Fibroblast of upper back skin (primary cell): Measurements from ENCODE around the gene PDGFB.

Source experiments
- DNase-seq: peaks from one replicate; pipeline ENCODE4 v3.0.0-alpha.2; 2013

The PDGFB gene

GRCh38 chr22:39276440-39277141 lies 31.8 kb upstream of the PDGFB start:
- no peak for DNase-seq

DNA sequence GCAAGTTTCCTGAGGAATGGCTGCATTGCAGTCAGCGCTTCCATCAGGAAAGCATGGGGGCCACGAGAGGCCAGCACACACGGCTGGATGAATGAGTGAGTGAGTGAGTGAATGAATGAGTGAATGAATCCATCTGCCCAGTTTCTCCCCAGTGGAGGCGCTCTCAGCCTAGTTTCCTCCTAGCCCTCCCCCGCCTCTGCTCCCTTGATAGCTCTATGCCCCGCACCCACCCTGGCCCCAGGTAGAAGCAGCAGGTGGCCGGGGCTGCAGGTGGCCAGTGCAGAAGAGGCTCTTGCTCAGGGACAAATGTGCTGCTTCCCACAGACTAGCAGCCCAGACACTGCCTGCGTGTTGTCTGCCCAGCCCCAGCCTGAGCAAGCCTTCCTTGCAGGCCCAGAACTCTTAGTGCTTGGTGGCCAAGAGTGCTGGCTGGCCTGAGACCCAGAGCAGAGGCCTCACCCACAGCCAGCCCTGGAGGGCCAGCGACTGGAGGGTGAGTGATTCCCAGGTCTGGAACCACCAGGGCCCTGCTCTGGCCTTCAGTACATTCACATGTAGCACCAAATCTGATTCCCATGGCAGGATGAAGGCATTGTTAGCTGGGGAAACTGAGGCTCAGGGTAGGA lies 31.1 kb upstream of the PDGFB start:
- DNase-seq, result no peak

DNA sequence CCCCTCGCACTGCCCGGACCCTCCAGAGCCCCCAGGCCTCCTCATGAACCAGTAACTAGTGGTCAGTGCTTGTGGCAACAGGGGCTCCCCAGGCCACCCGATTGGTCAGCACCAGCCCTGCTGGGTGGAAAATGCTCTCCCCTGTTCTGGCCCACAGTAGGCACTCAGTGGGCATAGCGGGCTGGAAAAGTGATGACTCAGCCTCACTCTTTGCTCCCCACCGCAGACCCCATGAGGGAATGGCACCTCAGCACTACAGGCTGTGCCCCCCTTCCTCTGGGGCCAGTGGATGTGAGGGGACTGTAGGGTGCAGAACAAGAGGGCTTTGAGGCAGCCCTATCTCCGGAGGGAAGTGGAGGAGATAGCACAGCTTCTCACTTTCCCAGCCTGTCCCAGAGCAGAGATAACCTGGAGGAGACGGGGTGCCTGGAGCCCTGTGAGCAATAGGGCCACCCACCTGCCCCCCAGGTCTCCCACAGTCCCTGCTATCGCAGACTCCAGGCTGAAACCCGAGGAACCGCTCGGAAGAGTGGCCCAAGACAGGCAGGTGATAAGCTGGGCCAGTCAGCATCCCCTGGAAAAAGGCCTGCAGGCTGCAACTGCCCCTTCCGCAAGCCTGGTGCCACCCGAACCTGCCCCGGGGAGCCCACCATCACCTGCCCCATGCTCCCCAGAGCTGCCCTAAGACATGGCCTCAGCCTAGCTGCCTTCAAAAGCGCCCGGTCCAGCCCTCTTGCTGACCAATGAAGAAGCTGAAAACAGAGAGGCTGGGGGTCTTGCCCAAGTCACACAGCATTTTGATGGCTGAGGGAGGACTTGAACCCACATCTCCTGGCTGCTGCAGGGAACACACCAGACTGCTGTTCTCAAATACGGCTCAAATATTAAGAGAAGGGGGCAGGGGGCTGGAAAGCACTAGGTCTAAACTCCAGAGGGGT lies 29.4 kb upstream of the PDGFB start:
- no peak for DNase-seq

- no peak for DNase-seq
These were observed 26.0 kb upstream of the PDGFB start for GRCh38 chr22:39270792-39271191.

- DNase-seq, result no peak
These were observed 25.5 kb upstream of the PDGFB start for GRCh38 chr22:39270280-39270679.

GRCh38 chr22:39269095-39269790 lies 24.5 kb upstream of the PDGFB start:
- DNase-seq, result no peak

- no peak for DNase-seq
These were observed 23.9 kb upstream of the PDGFB start for GRCh38 chr22:39268645-39269044.

DNA sequence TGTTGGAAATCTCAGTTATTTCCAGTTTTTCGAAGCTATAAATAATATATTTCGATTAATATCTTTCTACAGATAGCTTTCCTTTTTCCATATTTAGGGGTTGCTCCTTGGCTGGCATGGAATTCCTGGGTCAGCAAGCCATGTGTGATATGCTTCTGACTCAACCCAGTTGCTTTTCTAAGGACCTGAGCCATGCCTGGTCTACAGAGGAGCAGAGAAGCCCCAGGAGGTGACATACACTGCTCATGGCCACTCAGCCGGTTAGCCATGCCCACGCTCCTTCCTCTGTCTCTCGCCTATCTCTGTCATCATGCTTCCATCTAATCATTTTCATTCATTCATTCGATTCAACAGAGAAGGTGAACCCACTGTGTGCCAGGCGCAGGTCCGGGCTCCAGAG lies 23.2 kb upstream of the PDGFB start:
- DNase-seq, result no peak

GRCh38 chr22:39266398-39267030 lies 21.7 kb upstream of the PDGFB start:
- no peak for DNase-seq

GRCh38 chr22:39265143-39265886 lies 20.5 kb upstream of the PDGFB start:
- DNase-seq, result no peak

GRCh38 chr22:39264349-39265038 lies 19.7 kb upstream of the PDGFB start:
- no peak for DNase-seq

GRCh38 chr22:39263626-39264348 lies 19.0 kb upstream of the PDGFB start:
- DNase-seq, result no peak

DNA sequence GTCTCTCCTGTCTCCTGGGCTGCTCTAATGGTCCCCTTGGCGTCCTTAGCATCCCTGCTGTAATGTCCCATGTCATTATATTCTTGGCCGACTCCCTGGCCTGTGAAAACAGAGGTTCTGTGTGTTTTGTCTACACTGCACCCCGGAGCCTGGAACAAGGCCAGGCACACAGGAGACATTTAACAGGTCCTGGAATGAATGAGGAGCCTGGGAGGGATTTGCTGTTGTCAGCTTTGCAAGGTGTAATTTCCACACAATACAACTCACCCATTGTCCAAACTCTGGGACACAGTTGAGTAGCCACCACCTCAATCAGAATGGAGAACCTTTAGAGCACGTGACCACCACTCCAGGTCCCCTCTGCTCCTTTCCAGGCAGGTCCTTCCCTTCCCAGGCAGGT lies 14.9 kb upstream of the PDGFB start:
- no peak for DNase-seq

DNA sequence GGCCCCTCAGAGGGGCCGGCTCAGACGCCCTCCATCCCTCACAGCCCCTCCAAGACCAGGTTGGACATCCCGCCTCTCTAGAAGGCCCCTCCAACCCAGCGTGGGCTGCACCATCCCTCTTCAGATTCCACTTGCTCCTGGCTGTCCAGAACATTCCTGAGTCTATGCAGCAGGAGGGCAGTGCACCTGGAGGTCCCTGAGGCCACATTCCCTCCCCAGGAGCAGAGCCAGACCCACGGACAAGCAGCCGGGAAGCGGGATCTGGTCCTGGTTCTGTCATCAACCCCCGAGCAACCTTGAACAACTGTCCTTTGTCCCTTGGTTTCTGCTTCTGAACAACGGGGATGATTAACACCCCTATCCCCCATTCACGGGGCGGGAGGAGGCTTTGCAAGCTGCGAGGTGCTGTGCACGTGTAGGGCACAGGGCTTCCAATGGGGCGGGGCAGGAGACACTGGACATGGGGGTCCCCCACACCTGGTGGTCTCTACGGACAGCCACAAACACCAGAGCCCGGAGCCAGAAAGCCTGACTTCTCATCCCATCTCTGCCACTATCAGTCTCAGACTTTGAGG lies 13.2 kb upstream of the PDGFB start:
- DNase-seq, result no peak

DNA sequence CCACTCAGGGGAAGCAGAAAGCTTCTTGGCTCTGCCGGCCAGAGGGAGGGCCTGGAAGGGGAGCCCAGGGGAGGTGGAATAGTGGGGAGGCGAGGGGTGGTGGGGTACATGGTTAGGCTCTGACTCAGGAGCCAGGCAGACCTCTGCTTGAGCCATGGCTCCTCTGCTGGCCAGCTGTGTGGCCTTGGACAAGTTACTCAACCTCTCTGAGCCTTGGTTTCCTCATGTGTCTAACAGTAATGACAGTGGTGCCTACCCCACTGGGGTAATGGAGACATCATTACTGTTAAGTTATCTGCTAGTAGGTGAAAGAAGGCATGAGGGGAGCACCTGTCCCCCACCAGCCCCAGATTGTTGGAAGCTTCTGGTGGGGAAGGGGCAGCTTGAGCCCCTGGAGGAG lies 12.2 kb upstream of the PDGFB start:
- no peak for DNase-seq

GRCh38 chr22:39256186-39256552 lies 11.4 kb upstream of the PDGFB start:
- DNase-seq, result no peak

GRCh38 chr22:39255449-39256185 lies 10.8 kb upstream of the PDGFB start:
- DNase-seq, result no peak

DNA sequence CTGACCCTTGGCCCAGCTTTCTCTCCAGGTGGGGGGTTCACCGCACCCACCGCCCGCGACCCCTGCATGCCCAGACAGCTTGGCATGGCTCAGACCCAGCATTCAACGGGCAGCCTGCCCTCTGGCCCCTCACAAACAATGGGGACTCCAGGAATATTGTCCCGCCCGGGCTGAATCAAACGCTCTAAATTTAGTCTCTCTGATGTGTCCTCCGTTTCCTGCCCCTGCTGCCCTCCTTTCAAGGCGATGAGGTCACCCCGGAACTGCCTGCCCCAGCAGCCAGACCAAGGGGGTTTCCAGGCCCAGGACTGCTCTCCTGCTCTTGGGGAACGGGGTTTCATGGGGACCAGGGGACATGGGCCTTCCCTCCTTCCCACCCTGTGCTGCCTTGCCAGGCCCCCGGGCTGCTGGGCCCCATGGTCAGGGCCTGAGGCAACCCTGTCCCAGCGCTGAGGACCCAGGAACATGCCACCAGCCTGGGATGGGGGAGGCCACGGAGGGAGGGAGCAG lies 10.1 kb upstream of the PDGFB start:
- peak; percentile 44 for DNase-seq

GRCh38 chr22:39254122-39254521 lies 9.3 kb upstream of the PDGFB start:
- no peak for DNase-seq
